Panc1 (cell line): ENCODE measurements around the gene CD96.

Experiments
- CTCF ChIP-seq: fragments of 450-650 bp; IDR thresholded peaks from 2 replicates; pipeline ENCODE4 v1.5.1; 2017; ENCODE audit warnings: mild to moderate bottlenecking
- POLR2AphosphoS5 ChIP-seq: IDR thresholded peaks from 2 replicates; pipeline ENCODE4 v1.6.1; 2012; ENCODE audit warnings: mild to moderate bottlenecking, low read depth, low read length, moderate library complexity
- REST ChIP-seq, 2 experiments: IDR thresholded peaks; 2 replicates each; pipeline ENCODE4 v1.6.1; 2011 to 2012; ENCODE audit warnings: low read depth in 2 of 2, control low read depth in 1 of 2, low read length in 1 of 2, mild to moderate bottlenecking in 1 of 2, moderate library complexity in 1 of 2; ENCODE audit not compliant: insufficient read depth in 1 of 2

GRCh38 chr3:111692593-111693552 lies 150.9 kb downstream of the CD96 start:
- TF ChIP-seq REST (IDR thresholded peaks at IDR 0.05; ENCODE audit: insufficient read depth in 1 of 2, low read depth in 2 of 2, low read length in 1 of 2) (no peak), CTCF (no peak), POLR2AphosphoS5 (no peak)
